ENCODE measurements around the gene CFAP52.
"Not testable (repeated sequence)": the region's sequence is repeated elsewhere in the genome, so short reads cannot be mapped to it uniquely, and the experiment has no call there.

CFAP52 gene

GRCh38 chr17:9576521-9577372, at the start of gene CFAP52:
Gene CFAP52, plus strand, starts transcription at chr17:9576642. Its CDS starts 54 bp downstream, at chr17:9576696.
- DNase-seq (ENCODE audit: low spot score), result peak; percentile 47

- no peak for DNase-seq (ENCODE audit: low spot score)
Observed at GRCh38 chr17:9527788-9528187, 48.7 kb upstream of the CFAP52 start.

GRCh38 chr17:9529033-9529700, 47.3 kb upstream of the CFAP52 start:
- DNase-seq (ENCODE audit: low spot score), result peak; percentile 56

- DNase-seq (ENCODE audit: low spot score), result no peak
Observed at GRCh38 chr17:9531034-9531433, 45.4 kb upstream of the CFAP52 start.

DNA sequence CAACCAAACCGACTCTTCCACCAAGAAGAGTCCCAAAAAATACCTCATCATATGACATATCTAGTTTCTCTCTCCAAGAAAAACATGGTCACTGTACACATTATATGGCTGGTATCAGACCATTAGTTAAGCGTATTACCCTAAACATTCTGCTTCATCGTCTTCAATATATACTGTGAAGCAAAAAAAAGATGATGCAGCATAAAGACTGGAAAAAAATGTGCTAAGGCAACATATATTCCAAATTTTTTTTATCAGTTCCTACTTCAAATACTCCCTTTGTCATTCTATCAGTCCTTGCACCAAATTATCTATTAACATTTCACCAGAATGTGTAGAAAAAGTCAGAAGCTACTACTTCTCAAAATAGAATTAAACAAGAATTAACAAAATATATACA, 43.7 kb upstream of the CFAP52 start:
- DNase-seq (ENCODE audit: low spot score), result no peak

- no peak for DNase-seq (ENCODE audit: low spot score)
Observed at GRCh38 chr17:9533441-9533840, 43.0 kb upstream of the CFAP52 start.

GRCh38 chr17:9536061-9536460, 40.4 kb upstream of the CFAP52 start:
- DNase-seq (ENCODE audit: low spot score), result no peak

GRCh38 chr17:9537177-9537776, 39.2 kb upstream of the CFAP52 start:
- DNase-seq (ENCODE audit: low spot score), result no peak

GRCh38 chr17:9538626-9539025, 37.8 kb upstream of the CFAP52 start:
- DNase-seq (ENCODE audit: low spot score), result no peak

GRCh38 chr17:9541718-9542117, 34.7 kb upstream of the CFAP52 start:
- no peak for DNase-seq (ENCODE audit: low spot score)

GRCh38 chr17:9544221-9544620, 32.2 kb upstream of the CFAP52 start:
- no peak for DNase-seq (ENCODE audit: low spot score)

DNA sequence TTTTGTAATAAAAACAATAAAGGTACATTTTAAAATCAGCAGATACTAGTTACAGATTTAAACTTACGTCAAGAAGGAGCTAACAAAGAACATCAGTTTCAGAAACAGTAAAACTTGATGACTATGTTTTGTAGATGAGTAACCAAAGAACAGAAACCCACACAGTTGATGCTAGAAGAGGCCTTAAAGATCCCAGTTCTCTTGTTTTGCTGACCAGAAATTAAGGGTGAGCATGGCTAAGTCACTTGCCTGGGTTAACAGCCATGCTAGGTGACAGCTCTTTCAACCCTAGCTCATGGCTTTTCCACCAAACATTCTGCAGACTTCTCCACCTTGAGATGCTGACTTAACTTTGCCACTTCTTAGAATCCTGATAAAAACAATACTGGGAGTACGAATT, 27.2 kb upstream of the CFAP52 start:
- no peak for DNase-seq (ENCODE audit: low spot score)

GRCh38 chr17:9553181-9553580, 23.3 kb upstream of the CFAP52 start:
- no peak for DNase-seq (ENCODE audit: low spot score)

DNA sequence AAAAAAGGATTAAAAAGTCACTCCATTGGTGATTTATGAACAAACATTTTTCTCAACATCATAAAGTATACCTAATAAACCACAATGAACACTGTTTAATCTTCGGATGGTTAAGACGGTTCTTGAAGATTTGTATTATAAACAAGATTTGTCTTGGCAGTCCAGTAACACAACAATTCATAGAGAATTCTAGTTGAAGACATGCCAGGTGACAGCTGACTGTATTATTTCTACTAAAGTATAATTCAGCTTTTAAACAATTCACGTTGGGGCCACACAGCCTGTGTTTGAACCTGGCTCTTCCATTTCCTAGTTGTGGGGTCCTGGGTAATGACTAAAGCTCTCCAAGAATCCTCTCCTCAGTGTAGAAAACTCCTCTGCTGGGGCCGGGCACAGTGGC, 22.8 kb upstream of the CFAP52 start:
- DNase-seq (ENCODE audit: low spot score), result no peak

- DNase-seq (ENCODE audit: low spot score), result peak; percentile 63
Observed at GRCh38 chr17:9554715-9555114, 21.7 kb upstream of the CFAP52 start.

DNA sequence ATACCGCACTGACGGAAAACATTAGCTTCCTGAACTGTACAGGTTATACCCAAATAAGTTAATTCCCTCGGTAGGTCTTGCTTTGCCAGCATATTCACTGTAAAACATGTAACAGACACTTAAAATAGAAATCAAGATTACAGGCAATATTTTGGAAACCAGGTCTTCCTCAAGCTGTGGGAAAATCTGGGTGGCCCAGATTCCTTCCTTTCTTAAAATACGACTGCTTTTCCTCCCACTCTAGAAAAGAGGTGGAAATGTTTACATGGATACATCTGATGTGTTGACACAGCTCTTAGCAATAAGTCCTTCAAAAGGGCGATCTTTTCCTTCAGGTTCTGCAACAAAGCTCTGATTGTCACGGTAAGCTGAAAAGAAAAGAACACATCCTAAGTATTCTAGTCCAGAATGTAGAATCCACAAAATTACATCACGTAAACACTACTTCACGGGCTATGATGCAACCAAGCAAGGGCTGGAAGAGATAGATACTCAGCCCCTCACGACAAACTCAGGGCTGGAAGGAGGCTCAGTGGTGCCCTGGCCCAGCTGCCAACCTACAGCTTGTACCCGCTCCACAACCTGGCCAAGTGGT, 19.2 kb upstream of the CFAP52 start:
- no peak for DNase-seq (ENCODE audit: low spot score)

DNA sequence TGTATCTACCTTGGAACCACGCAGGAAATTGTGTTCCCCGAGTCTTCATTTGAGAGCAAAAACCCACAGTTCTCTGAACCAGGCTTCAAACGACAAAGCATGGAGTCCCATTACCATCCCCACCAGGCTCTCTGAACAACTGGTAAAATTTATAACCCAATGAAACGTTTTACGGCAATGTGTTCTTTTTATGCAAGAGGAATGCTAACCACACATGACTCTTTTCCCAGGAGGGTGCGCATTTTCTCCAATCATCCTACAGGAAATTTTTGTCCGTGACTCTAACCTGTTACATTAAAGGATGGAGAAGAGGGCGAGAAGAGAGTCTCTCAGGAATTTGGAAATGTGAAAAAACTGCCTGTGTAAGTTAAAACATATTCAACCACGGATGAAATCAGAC, 18.6 kb upstream of the CFAP52 start:
- DNase-seq (ENCODE audit: low spot score), result no peak

DNA sequence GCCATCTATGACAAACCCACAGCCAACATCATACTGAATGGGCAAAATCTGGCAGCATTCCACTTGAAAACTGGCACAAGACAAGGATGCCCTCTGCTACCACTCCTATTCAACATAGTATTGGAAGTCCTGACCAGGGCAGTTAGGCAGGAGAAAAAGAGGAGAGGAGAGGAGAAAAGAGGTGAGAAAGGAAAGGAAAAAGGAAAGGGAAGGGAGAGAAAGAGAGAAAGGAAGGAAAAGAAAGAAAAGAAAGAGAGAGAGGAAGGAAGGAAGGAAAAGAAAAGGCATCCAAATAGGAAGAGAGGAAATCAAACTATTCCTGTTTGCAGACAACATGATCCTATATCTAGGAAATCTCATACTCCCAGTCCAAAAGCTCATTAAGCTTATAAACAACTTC, 12.3 kb upstream of the CFAP52 start:
- no peak for DNase-seq (ENCODE audit: low spot score)

DNA sequence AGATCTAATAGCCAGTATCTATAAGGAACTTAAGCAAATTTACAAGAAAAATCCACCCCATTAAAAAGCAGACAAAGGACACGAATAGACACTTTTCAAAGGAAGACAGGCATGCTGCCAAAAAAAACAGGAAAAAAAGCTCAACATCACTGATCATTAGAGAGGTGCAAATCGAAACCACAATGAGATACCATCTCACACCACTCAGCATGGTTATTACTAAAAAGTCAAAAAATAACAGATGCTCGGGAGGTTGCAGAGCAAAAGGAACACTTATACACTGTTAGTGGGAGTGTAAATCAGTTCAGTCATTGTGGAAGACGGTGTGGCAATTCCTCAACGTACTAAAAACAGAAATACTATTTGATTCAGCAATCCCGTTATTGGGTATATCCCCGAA, 10.4 kb upstream of the CFAP52 start:
- DNase-seq (ENCODE audit: low spot score), result no peak

GRCh38 chr17:9566739-9567138, 9.7 kb upstream of the CFAP52 start:
- DNase-seq (ENCODE audit: low spot score), result not testable (repeated sequence)

DNA sequence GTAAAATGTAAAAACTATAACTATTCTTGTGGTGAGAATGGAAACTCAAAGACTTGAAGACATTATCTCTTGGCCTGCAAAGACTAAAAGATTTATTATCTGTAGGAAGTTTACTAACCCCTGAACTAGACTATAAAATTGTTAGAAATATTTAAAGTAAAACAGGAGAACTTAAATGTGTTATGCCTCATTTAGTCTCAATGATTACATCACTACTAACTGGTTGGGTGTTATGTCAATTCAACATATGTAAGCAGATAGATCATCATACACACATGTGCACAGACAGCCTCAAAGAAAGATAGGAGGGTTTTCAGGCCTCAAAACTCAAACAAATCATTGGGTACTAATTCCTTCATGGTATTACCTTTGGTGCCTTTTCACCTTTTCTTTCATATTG, 8.4 kb upstream of the CFAP52 start:
- DNase-seq (ENCODE audit: low spot score), result no peak

- no peak for DNase-seq (ENCODE audit: low spot score)
Observed at GRCh38 chr17:9568957-9569588, 7.4 kb upstream of the CFAP52 start.

Data from NAMALWA (cell line).